Endothelial cell (in vitro differentiated cells): ENCODE data around the gene CDS1. TPM values are rescaled to one million over a fixed set of nuclear protein-coding genes. Genes with fewer than 3 reads are reported as not detected.
A peak's percentile ranks its signal among the peaks of the same experiment; 100 is the strongest.

ENCODE experiments used
- DNase-seq: peaks from one replicate; pipeline ENCODE4 v3.0.0; 2021; ENCODE audit warnings: low spot score
- H3K27ac Mint-ChIP-seq: one replicate; pipeline ENCODE4 v1.8.0; 2021; ENCODE audit warnings: mixed read lengths, inconsistent platforms; ENCODE audit not compliant: unreplicated experiment
- H3K27me3 Mint-ChIP-seq: one replicate; pipeline ENCODE4 v1.8.0; 2021; ENCODE audit warnings: mild to moderate bottlenecking, moderate library complexity, mixed read lengths, inconsistent platforms; ENCODE audit not compliant: unreplicated experiment
- H3K36me3 Mint-ChIP-seq: one replicate; pipeline ENCODE4 v1.8.0; 2021; ENCODE audit warnings: mild to moderate bottlenecking, low read depth, mixed read lengths, inconsistent platforms; ENCODE audit not compliant: unreplicated experiment
- H3K4me1 Mint-ChIP-seq: one replicate; pipeline ENCODE4 v1.8.0; 2021; ENCODE audit warnings: mild to moderate bottlenecking, mixed read lengths, inconsistent platforms; ENCODE audit not compliant: unreplicated experiment
- H3K4me3 Mint-ChIP-seq: one replicate; pipeline ENCODE4 v1.8.0; 2021; ENCODE audit warnings: mild to moderate bottlenecking, mixed read lengths, inconsistent platforms; ENCODE audit not compliant: unreplicated experiment
- H3K9me3 Mint-ChIP-seq: one replicate; pipeline ENCODE4 v1.8.0; 2021; ENCODE audit warnings: mixed read lengths, inconsistent platforms; ENCODE audit not compliant: unreplicated experiment
- total RNA-seq: library from RNA; stranded (reverse); fragmentation: NEBNext Ultra II Directional; extraction: Animal tissue kit (Norgen Biotek cat#: 25700); gene quantifications from one replicate; pipeline ENCODE4 v1.2.1, GENCODE V29; 2021; ENCODE audit not compliant: unreplicated experiment
- TF ChIP-seq, protein P1 (sequence below): fragments of 200-600 bp; sonication (generic); IDR thresholded peaks from one replicate; pipeline ENCODE4 v1.5.0; 2021; ENCODE audit warnings: antibody characterized with exemption; ENCODE audit not compliant: unreplicated experiment

CDS1 gene
- total RNA-seq, 1 donor from 2014 or later = 2.0 TPM

DNA sequence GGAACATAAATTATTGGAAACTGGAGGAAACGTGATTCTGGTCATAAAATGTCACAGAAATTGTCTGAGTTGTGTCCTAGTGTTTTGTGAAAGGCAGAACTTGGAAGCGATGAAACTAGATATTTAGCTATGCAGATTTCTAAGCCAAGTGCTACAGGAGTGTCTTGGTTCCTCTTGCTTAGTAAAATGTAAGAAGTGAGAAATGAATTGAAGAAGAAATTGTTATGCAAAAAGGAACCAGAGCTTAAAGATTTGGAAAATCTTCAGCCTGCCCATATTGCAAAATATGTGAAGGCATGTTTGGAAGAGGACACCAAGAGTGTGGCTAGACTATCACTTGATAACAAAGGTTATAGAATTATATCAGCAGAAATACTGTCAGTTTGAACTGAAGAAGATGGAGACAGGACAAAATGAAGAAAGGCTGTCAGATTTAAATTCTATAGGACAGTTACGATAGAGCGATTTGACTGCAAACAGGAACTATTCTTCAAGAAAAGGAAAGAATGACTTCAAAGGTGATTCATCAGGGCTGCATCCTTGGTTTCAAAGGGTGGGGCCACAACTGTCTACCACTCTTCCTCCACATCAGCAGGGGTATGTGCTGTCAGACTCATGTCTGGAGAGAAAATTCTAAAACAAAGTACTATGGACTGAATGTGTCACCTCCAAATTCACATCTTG is 9.4 kb upstream of the CDS1 start:
- TF ChIP-seq, protein P1, sequence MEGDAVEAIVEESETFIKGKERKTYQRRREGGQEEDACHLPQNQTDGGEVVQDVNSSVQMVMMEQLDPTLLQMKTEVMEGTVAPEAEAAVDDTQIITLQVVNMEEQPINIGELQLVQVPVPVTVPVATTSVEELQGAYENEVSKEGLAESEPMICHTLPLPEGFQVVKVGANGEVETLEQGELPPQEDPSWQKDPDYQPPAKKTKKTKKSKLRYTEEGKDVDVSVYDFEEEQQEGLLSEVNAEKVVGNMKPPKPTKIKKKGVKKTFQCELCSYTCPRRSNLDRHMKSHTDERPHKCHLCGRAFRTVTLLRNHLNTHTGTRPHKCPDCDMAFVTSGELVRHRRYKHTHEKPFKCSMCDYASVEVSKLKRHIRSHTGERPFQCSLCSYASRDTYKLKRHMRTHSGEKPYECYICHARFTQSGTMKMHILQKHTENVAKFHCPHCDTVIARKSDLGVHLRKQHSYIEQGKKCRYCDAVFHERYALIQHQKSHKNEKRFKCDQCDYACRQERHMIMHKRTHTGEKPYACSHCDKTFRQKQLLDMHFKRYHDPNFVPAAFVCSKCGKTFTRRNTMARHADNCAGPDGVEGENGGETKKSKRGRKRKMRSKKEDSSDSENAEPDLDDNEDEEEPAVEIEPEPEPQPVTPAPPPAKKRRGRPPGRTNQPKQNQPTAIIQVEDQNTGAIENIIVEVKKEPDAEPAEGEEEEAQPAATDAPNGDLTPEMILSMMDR = no peak
- Mint-ChIP-seq H3K4me3 (no peak overlapping the region), H3K4me1 (peaks cover 7% of the 10 kb centered on the region), H3K9me3 (no peaks in the 10 kb centered on the region), H3K36me3 (no peaks in the 10 kb centered on the region), H3K27me3 (no peaks in the 10 kb centered on the region), H3K27ac (no peak overlapping the region)
- no peak for DNase-seq

DNA sequence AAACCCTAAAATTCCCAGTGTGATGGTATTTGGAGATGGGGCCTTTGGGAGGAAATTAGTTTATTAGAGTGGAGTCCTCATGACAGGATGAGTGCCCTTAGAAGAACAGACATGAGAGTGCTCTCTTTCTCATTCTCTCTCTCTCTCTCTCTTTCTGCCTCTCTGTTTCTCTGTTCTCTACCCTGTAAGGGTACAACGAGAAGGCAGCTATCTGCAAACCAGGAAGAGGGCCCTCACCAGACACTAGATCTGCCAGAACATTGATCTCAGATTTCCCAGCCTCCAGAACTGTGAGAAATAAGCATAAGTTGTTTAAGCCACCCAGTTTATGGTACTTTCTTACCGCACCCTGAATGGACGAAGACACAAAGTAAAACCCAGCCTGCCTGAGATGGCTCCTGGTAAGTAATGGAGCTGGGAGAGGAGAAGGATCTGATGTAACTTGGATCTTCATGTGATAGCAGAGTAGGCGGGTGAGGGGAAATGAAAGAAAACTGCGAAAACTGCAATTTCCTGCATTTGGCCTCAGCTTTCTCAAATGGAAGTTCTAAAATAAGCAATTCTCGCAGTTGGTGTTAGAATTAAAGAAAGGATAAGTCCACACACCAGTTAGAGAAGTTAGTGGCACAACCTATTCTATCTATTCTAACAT is 8.7 kb upstream of the CDS1 start:
- no peaks in the 10 kb centered on the region for H3K36me3 Mint-ChIP-seq
- H3K4me3 Mint-ChIP-seq = no peak overlapping the region
- H3K9me3 Mint-ChIP-seq = no peaks in the 10 kb centered on the region
- DNase-seq = no peak
- H3K27me3 Mint-ChIP-seq = no peaks in the 10 kb centered on the region
- H3K4me1 Mint-ChIP-seq = peaks cover 6% of the 10 kb centered on the region
- TF ChIP-seq, protein P1 = no peak
- no peak overlapping the region for H3K27ac Mint-ChIP-seq

DNA sequence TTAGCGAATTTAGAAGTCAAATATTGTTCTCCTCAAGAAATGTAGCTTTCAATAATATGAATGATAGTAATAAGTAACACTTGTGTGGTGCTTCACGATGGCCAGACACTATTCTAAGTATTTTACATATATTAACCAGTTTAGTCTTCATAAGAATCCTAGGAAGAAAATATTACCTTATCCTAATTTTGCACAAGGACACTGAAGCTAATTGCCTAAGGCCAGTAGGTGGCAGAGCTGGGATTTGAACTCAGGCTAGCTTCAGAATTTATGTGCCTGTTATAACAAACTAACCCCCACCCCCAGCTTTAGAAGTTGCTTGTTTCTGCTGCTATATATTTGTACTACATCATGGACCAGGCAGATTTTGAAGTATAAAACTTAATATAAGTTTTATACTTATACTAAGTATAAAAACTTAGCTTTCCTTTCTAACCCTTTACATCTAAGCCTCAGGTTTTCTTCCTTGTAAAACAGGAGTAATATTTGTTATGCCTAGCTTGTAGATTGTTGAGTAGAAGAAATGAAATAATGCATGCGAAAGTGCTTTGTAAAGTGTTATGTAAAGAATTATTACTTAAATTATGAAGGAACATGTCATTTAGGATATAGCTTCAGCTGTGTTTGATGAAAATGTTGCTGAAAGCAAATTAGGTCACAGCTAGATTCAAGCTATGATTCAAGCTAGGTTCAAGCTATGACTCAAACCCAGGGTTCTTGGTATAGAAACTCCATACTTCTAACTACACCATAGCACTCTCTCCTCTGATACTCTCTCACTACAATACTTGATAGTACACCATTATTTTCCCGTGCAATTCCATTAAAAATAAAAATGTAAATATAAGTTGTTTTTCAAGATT is 4.2 kb upstream of the CDS1 start:
- Mint-ChIP-seq H3K27ac (peak overlapping the region; percentile 5), H3K4me1 (peaks cover 5% of the 10 kb centered on the region), H3K36me3 (no peaks in the 10 kb centered on the region), H3K9me3 (no peaks in the 10 kb centered on the region), H3K27me3 (peaks cover 2% of the 10 kb centered on the region), H3K4me3 (no peak overlapping the region)
- peak; percentile 26 for DNase-seq
- TF ChIP-seq, protein P1 = peak; percentile 48

DNA sequence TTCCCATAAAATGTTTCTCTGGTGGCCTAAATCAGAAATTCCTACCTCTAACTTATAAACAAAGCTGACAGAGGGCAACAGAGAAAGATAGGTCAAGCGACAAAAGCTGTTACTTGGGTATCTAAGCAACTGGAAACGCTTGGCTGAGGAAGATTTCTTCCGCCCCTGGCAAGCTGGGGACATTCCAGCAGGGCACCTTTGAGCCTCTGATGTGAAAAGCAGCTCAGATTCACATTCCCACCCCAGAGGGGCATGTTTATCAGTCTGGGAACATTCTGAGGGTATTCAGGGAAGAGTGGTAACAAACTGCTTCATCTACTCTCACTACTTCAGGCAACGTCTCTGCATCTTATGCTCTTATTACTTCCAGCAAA is 3.5 kb upstream of the CDS1 start:
- TF ChIP-seq, protein P1 = no peak
- H3K4me3 Mint-ChIP-seq = no peak overlapping the region
- no peak for DNase-seq

More for the DNA sequence above, 3.5 kb upstream of the CDS1 start:
- Mint-ChIP-seq H3K27me3 (peaks cover 4% of the 10 kb centered on the region), H3K27ac (peak overlapping the region; percentile 5), H3K9me3 (no peaks in the 10 kb centered on the region), H3K4me1 (peaks cover 8% of the 10 kb centered on the region), H3K36me3 (no peaks in the 10 kb centered on the region)
